Gastroesophageal sphincter (tissue), 4 donors: ENCODE results near the gene PKN1. TPM values are rescaled to one million over a fixed set of nuclear protein-coding genes. Genes with fewer than 3 reads are reported as not detected.
A peak's percentile ranks its signal among the peaks of the same experiment; 100 is the strongest.

ENCODE experiments used
- ATAC-seq: fragments of 150-250 bp; one replicate; pipeline ENCODE4 v1.9.1; 2016; ENCODE audit warnings: mild to moderate bottlenecking, moderate library complexity
- H3K27ac ChIP-seq, 4 donors: fragments of 200-600 bp; sonication (generic) in 3 of 4; 1 replicate in 3 of 4; 2 replicates in 1 of 4; pipeline ENCODE4 v1.5.1; 2016 to 2019
- H3K27me3 ChIP-seq: fragments of 200-600 bp; sonication (generic); one replicate; pipeline ENCODE4 v1.5.1; 2019
- H3K36me3 ChIP-seq, 2 donors: fragments of 200-600 bp; sonication (generic); one replicate each; pipeline ENCODE4 v1.5.1; 2019; ENCODE audit warnings: control low read depth in 1 of 2
- H3K4me1 ChIP-seq, 3 donors: fragments of 200-600 bp; sonication (generic); 1 replicate in 2 of 3; 2 replicates in 1 of 3; pipeline ENCODE4 v1.5.1; 2016 to 2019; ENCODE audit warnings: control low read depth in 2 of 3
- H3K4me3 ChIP-seq, 2 donors: fragments of 200-600 bp; sonication (generic); one replicate each; pipeline ENCODE4 v1.5.1; 2019; ENCODE audit warnings: mild to moderate bottlenecking in 1 of 2, moderate library complexity in 1 of 2
- H3K9me3 ChIP-seq, 3 donors: fragments of 200-600 bp; sonication (generic); one replicate each; pipeline ENCODE4 v1.5.1; 2017 to 2019; ENCODE audit warnings: control low read depth in 2 of 3
- CTCF ChIP-seq, 4 experiments: fragments of 200-600 bp in 2 of 4; fragments of 450-650 bp in 2 of 4; sonication (generic) in 1 of 4; IDR thresholded peaks; one replicate each; pipeline ENCODE4 v1.5.1; 2017 to 2019; ENCODE audit warnings: antibody characterized with exemption in 4 of 4, mild to moderate bottlenecking in 2 of 4, moderate library complexity in 2 of 4
- EP300 ChIP-seq: sonication (generic); formaldehyde crosslinking; IDR thresholded peaks from one replicate; pipeline ENCODE4 v1.6.1; 2017; ENCODE audit warnings: antibody characterized with exemption, mild to moderate bottlenecking
- POLR2A ChIP-seq, 2 donors: fragments of 450-650 bp; IDR thresholded peaks; one replicate each; pipeline ENCODE4 v1.6.1; 2017; ENCODE audit warnings: antibody characterized with exemption in 2 of 2, mild to moderate bottlenecking in 2 of 2, moderate library complexity in 1 of 2
- POLR2AphosphoS5 ChIP-seq: sonication (generic); formaldehyde crosslinking; IDR thresholded peaks from one replicate; pipeline ENCODE4 v1.6.1; 2017; ENCODE audit warnings: antibody characterized with exemption
- WGBS, 2 donors: methylation state at CpG; one replicate each; pipeline ENCODE4 v1.1.5; 2018; ENCODE audit warnings: low coverage in 1 of 2; 5-methylcytosine and 5-hydroxymethylcytosine counted together
- total RNA-seq, 4 donors: library from RNA; depleted of rRNA; stranded (reverse); fragments of >200 nt; gene quantifications; one replicate each; pipeline ENCODE4 v1.1.0, GENCODE V29; 2016

Gene PKN1
- total RNA-seq, 4 donors from 2014 or later: 98.2 to 286 (median 139) TPM

GRCh38 chr19:14494411-14494810 is 61.3 kb downstream of the PKN1 start:
- Histone ChIP-seq H3K4me1 (peaks cover 0 to 55% (median 15%) of the 10 kb centered on the region in 3 donors), H3K4me3 (peak overlapping the region in 1 of 2 donors; percentile 96), H3K27ac (peak overlapping the region in 3 of 4 donors; percentile 84 to 88 (median 87)), H3K9me3 (no peaks in the 10 kb centered on the region), H3K36me3 (peaks cover 0 to 32% of the 10 kb centered on the region in 2 donors), H3K27me3 (no peaks in the 10 kb centered on the region)
- no peak for ATAC-seq
- TF ChIP-seq CTCF (IDR thresholded peaks at IDR 0.05) (no peak), EP300 (no peak), POLR2A (IDR thresholded peaks at IDR 0.05) (no peak)
- 63 to 84% methylated on average over 3 of the region's 4 CpGs for WGBS, 2 donors

- no peak for ATAC-seq
- H3K36me3 ChIP-seq: peaks cover 0 to 25% of the 10 kb centered on the region in 2 donors
- H3K4me3 ChIP-seq: peak overlapping the region; percentile 58 to 96
- peaks cover 0 to 55% (median 15%) of the 10 kb centered on the region in 3 donors for H3K4me1 ChIP-seq
- H3K27me3 ChIP-seq: no peaks in the 10 kb centered on the region
- no peaks in the 10 kb centered on the region for H3K9me3 ChIP-seq
- H3K27ac ChIP-seq: peak overlapping the region; percentile 4 to 88 (median 86)
- WGBS, 2 donors: 5 to 43% methylated on average over 4 of the region's 14 CpGs
- no peak for TF ChIP-seq POLR2A (IDR thresholded peaks at IDR 0.05)
- no peak for TF ChIP-seq POLR2AphosphoS5
- TF ChIP-seq EP300: no peak
- no peak for TF ChIP-seq CTCF (IDR thresholded peaks at IDR 0.05)
Observed at GRCh38 chr19:14494910-14495671, 62.0 kb downstream of the PKN1 start.

- no peak for ATAC-seq
- H3K27ac ChIP-seq: peak overlapping the region; percentile 4 to 88 (median 86)
- TF ChIP-seq POLR2A (IDR thresholded peaks at IDR 0.05) (no peak), EP300 (no peak), POLR2AphosphoS5 (no peak), CTCF (IDR thresholded peaks at IDR 0.05) (no peak)
- peaks cover 0 to 20% of the 10 kb centered on the region in 2 donors for H3K36me3 ChIP-seq
- no CpG with 5 or more reads among the region's 28 CpGs for WGBS, 2 donors
- peaks cover 0 to 55% (median 15%) of the 10 kb centered on the region in 3 donors for H3K4me1 ChIP-seq
- H3K9me3 ChIP-seq: no peaks in the 10 kb centered on the region
- peak overlapping the region; percentile 58 to 96 for H3K4me3 ChIP-seq
- H3K27me3 ChIP-seq: no peaks in the 10 kb centered on the region
Observed at GRCh38 chr19:14495672-14496028, 62.5 kb downstream of the PKN1 start.

- Histone ChIP-seq H3K27ac (peak within 1 kb of the TSS; percentile 30 to 88 (median 86)), H3K27me3 (no peaks in the 10 kb centered on the region), H3K4me3 (peak within 1 kb of the TSS; percentile 58 to 96), H3K9me3 (no peaks in the 10 kb centered on the region), H3K36me3 (peaks cover 0 to 14% of the 10 kb centered on the region in 2 donors), H3K4me1 (peaks cover 0 to 55% (median 15%) of the 10 kb centered on the region in 3 donors)
- TF ChIP-seq POLR2AphosphoS5 (peak; percentile 92), EP300 (no peak), CTCF (IDR thresholded peaks at IDR 0.05) (no peak), POLR2A (IDR thresholded peaks at IDR 0.05) (peak; percentile 33 to 51)
- ATAC-seq: peak; percentile 98
- WGBS, 2 donors: 0% methylated on average over 5 of the region's 71 CpGs; no CpG with 5 or more reads in 1 of the 2 donors
Observed at GRCh38 chr19:14496029-14496833, 63.1 kb downstream of the PKN1 start, which contains the start of gene GIPC1. TSS of gene GIPC1 (minus strand) at chr19:14496127. CDS start at chr19:14482976, 13,151 bp downstream.
